Breast epithelium (tissue), 3 donors: ENCODE results near the gene NOX5.

Experiments used
- POLR2A ChIP-seq: fragments of 450-650 bp; IDR thresholded peaks from one replicate; pipeline ENCODE4 v1.6.1; 2016; ENCODE audit warnings: antibody characterized with exemption, mild to moderate bottlenecking, moderate library complexity
- POLR2AphosphoS5 ChIP-seq, 3 donors: sonication (generic); formaldehyde crosslinking; IDR thresholded peaks; one replicate each; pipeline ENCODE4 v1.6.1; 2017; ENCODE audit warnings: antibody characterized with exemption in 3 of 3
- TF ChIP-seq, protein P1 (sequence below), 3 donors: fragments of 450-650 bp; IDR thresholded peaks; one replicate each; pipeline ENCODE4 v1.5.1; 2016 to 2017; ENCODE audit warnings: antibody characterized with exemption in 3 of 3, mild to moderate bottlenecking in 3 of 3, moderate library complexity in 3 of 3

DNA sequence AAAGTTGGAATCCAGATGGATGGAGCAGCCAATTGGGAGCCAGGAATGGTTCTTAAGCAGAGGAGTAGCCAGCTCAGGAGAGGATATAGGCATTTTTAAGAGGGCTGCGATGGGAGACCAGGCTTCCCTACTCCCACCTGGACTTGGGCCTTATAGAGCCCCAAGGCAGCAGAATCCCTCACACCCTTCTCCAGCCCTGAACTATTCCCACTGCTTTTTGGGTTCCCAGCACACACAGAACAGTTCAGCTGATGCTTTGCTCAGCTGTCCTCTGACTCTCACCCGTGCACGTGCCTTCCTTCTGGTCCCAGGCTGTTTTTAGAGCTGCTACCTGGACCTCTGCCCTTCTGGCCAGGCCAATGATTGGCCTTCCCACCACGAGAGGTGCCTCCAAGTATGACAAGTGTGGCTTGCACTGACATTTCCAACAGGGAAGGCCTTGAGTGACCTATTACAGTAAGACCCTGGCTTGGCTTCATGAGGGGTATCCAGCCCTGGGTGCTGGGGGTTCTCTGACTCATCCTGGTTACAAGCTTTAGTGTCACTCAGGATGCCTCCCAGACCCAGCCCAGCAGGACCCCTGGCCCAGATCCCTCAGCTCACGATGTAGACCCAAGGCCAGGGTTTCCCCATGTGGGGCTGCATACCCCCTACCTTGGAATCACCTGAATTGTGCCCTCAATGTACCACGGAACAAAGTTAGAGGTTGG lies 25.2 kb downstream of the NOX5 start:
- TF ChIP-seq, protein P1, sequence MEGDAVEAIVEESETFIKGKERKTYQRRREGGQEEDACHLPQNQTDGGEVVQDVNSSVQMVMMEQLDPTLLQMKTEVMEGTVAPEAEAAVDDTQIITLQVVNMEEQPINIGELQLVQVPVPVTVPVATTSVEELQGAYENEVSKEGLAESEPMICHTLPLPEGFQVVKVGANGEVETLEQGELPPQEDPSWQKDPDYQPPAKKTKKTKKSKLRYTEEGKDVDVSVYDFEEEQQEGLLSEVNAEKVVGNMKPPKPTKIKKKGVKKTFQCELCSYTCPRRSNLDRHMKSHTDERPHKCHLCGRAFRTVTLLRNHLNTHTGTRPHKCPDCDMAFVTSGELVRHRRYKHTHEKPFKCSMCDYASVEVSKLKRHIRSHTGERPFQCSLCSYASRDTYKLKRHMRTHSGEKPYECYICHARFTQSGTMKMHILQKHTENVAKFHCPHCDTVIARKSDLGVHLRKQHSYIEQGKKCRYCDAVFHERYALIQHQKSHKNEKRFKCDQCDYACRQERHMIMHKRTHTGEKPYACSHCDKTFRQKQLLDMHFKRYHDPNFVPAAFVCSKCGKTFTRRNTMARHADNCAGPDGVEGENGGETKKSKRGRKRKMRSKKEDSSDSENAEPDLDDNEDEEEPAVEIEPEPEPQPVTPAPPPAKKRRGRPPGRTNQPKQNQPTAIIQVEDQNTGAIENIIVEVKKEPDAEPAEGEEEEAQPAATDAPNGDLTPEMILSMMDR (IDR thresholded peaks at IDR 0.05): no peak
- TF ChIP-seq POLR2A: no peak
- no peak for TF ChIP-seq POLR2AphosphoS5 (IDR thresholded peaks at IDR 0.05)
